Mucosa of stomach (tissue), 1 donor: Measurements from ENCODE around the gene STPG1.

Experiments
- H3K27me3 ChIP-seq: one replicate; pipeline ENCODE4 v1.7.0; 2013; ENCODE audit warnings: mild to moderate bottlenecking, low read length; ENCODE audit not compliant: control insufficient read depth, insufficient read depth
- H3K36me3 ChIP-seq: one replicate; pipeline ENCODE4 v1.7.0; 2013; ENCODE audit warnings: low read length; ENCODE audit not compliant: control insufficient read depth, insufficient read depth
- H3K4me1 ChIP-seq: one replicate; pipeline ENCODE4 v1.7.0; 2013; ENCODE audit warnings: mild to moderate bottlenecking, low read length; ENCODE audit not compliant: control insufficient read depth, insufficient read depth
- H3K4me3 ChIP-seq: one replicate; pipeline ENCODE4 v1.7.0; 2013; ENCODE audit warnings: low read length
- H3K9ac ChIP-seq: one replicate; pipeline ENCODE4 v1.7.0; 2013; ENCODE audit warnings: mild to moderate bottlenecking, low read length, moderate library complexity
- H3K9me3 ChIP-seq: one replicate; pipeline ENCODE4 v1.7.0; 2013; ENCODE audit warnings: mild to moderate bottlenecking, low read length, moderate library complexity; ENCODE audit not compliant: control insufficient read depth
- donor health status: Pancreatic carcinoma.

The STPG1 gene

DNA sequence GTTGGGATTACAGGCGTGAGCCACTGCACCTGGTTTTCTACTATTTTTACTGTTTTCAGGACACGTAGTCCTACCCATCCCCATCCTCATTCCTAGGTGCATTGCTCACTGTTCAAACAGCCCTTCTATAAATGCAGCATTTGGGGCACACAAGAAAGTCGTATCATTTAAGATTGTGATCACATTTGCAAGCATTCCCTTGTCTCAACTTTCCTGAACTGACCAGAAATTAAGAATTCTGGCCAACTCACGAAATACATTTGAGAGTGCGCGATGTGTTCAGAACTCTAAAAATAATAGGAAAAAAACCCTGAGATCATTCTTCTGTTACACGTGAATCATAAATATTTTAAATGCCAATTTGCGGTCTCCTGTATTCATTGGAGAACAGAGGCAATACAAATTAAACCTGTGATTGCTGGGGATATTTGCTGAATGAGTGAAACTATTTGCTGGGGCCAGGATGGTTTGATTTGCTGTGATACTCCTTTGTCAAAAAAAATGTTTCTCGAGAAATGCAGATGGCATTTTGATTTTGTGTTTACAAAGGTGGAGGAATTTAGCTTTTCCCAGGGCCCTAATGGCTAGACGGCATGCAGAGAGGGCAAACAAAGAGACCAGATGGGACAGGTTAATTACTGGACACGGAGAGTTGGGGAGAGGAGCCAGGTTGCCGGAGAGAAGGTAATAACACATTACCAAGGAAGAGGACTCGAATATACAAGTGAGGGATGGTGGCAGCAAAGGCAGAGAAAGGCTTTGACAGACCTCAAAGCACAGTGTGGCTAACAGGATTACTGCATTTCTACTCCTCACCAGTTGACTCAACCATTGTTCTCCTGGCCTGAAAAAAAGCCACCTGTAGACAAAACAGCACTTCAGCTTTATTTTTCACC, 38.4 kb downstream of the STPG1 start:
- H3K9me3 ChIP-seq: no peaks in the 10 kb centered on the region
- no peak overlapping the region for H3K4me3 ChIP-seq
- H3K9ac ChIP-seq: no peak overlapping the region
- peaks cover 2% of the 10 kb centered on the region for H3K4me1 ChIP-seq
- no peaks in the 10 kb centered on the region for H3K27me3 ChIP-seq
- H3K36me3 ChIP-seq: no peaks in the 10 kb centered on the region

DNA sequence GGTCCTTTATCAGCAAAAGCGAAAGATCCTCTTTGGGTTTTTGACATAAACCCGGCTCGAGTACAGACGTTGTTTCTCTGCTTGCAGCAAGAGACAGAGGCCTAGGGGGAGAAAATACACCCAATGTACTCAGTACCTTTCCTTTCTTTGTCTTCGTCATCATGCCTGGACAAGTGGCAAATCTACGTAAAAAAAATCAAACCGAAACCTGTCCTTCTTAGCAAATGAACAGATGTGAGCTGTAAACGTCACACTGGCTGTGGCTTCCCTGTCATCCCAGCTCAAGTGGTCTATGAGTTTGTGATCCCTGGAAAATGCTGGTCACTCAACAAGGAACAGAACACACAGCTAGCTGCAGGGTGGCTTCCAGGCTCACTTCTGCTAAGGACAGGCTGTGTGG, 39.9 kb downstream of the STPG1 start:
- no peak overlapping the region for H3K9ac ChIP-seq
- H3K4me3 ChIP-seq: no peak overlapping the region
- H3K4me1 ChIP-seq: no peaks in the 10 kb centered on the region
- no peaks in the 10 kb centered on the region for H3K36me3 ChIP-seq
- H3K27me3 ChIP-seq: no peaks in the 10 kb centered on the region
- H3K9me3 ChIP-seq: no peaks in the 10 kb centered on the region

DNA sequence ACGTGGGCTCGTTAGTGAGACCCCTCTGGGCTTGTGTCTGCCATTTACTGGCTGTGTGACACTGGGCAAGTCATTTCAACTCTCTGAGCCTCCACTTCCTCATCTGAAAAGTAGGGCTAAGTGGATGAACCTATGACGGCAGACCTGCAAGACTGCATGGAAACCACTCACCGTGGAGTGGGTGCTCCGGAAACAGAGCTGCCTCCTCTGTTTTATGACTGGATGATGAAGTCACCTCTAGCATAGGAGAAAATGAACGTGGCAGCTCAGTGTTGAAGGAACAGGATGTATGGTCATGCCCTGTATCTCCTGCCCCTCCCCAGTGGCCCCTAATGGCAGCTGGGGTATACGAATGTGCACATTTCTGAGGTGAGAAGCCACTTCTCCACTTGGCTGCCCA, 40.5 kb downstream of the STPG1 start:
- Histone ChIP-seq H3K36me3 (no peaks in the 10 kb centered on the region), H3K9me3 (no peaks in the 10 kb centered on the region), H3K4me3 (no peak overlapping the region), H3K4me1 (no peaks in the 10 kb centered on the region), H3K27me3 (no peaks in the 10 kb centered on the region), H3K9ac (no peak overlapping the region)

DNA sequence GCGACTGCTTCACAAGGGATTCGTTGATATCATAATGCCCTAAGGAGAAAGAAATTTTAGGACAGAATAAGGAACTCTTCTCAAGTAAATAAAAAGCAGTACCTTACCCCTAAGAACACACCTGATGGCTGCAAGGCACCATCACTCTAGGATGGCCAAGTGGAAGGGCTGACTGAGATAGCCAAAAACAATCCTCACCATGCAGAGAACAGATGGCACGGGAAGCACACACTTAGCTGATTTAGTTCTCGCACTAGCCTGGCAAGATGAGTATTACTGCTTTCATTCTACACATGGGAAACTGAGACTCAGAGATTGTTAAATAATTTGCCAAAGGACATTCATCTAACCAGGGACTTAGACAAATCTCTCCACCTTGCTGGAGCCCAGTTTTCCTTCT, 43.8 kb downstream of the STPG1 start:
- H3K36me3 ChIP-seq: no peaks in the 10 kb centered on the region
- H3K4me3 ChIP-seq: no peak overlapping the region
- H3K4me1 ChIP-seq: peaks cover 7% of the 10 kb centered on the region
- no peaks in the 10 kb centered on the region for H3K27me3 ChIP-seq
- H3K9me3 ChIP-seq: no peaks in the 10 kb centered on the region
- H3K9ac ChIP-seq: no peak overlapping the region

- Histone ChIP-seq H3K4me1 (peaks cover 7% of the 10 kb centered on the region), H3K9ac (no peak overlapping the region), H3K27me3 (no peaks in the 10 kb centered on the region), H3K36me3 (no peaks in the 10 kb centered on the region), H3K4me3 (no peak overlapping the region), H3K9me3 (no peaks in the 10 kb centered on the region)
Measured at GRCh38 chr1:24369199-24369598, 44.4 kb downstream of the STPG1 start.

GRCh38 chr1:24366707-24367106, 46.9 kb downstream of the STPG1 start:
- Histone ChIP-seq H3K36me3 (no peaks in the 10 kb centered on the region), H3K4me3 (no peak overlapping the region), H3K4me1 (peaks cover 7% of the 10 kb centered on the region), H3K9ac (no peak overlapping the region), H3K27me3 (no peaks in the 10 kb centered on the region), H3K9me3 (no peaks in the 10 kb centered on the region)

GRCh38 chr1:24364975-24365678, 48.5 kb downstream of the STPG1 start:
- H3K4me1 ChIP-seq: peaks cover 7% of the 10 kb centered on the region
- H3K9ac ChIP-seq: no peak overlapping the region
- no peak overlapping the region for H3K4me3 ChIP-seq
- no peaks in the 10 kb centered on the region for H3K9me3 ChIP-seq
- no peaks in the 10 kb centered on the region for H3K27me3 ChIP-seq
- H3K36me3 ChIP-seq: no peaks in the 10 kb centered on the region

- H3K9me3 ChIP-seq: no peaks in the 10 kb centered on the region
- no peak overlapping the region for H3K9ac ChIP-seq
- H3K27me3 ChIP-seq: no peaks in the 10 kb centered on the region
- H3K4me3 ChIP-seq: no peak overlapping the region
- peaks cover under 1% of the 10 kb centered on the region for H3K36me3 ChIP-seq
- H3K4me1 ChIP-seq: peaks cover 7% of the 10 kb centered on the region
Measured at GRCh38 chr1:24364605-24364974, 49.0 kb downstream of the STPG1 start.

GRCh38 chr1:24363994-24364393, 49.6 kb downstream of the STPG1 start:
- H3K36me3 ChIP-seq: peaks cover 4% of the 10 kb centered on the region
- H3K9ac ChIP-seq: no peak overlapping the region
- H3K4me3 ChIP-seq: no peak overlapping the region
- H3K9me3 ChIP-seq: no peaks in the 10 kb centered on the region
- H3K27me3 ChIP-seq: no peaks in the 10 kb centered on the region
- H3K4me1 ChIP-seq: peaks cover 7% of the 10 kb centered on the region

DNA sequence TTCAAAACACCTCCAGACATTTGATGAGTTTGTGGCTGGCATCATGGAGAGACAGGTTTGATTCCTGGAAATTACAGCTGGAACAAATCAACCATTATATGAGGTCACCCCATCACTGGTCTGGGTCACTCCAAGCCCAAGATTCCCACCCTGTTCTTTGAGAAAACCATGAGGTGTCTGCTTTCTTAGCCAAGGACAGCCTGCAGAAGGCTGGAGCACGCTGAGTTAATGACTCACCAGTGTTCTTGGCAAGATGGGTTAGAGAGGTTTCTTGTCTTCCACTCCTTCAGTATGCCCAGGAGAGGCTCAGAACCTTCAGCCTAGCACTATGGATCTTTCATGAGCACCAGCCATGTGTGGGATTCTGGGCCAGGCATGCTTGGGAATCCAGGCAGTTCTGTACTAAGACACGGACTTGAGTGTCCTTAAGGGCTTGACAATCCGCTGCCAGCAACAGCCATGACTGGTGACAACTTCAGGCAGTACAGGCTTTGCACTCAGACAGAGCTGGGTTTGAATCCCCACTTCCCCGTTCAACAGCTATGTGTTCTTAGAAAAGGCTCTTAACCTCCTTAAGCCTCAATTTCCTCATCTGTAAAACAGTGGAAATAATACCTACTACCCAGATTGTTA, 50.5 kb downstream of the STPG1 start:
- Histone ChIP-seq H3K4me3 (no peak overlapping the region), H3K9ac (no peak overlapping the region), H3K36me3 (peaks cover 4% of the 10 kb centered on the region), H3K4me1 (peaks cover 7% of the 10 kb centered on the region), H3K9me3 (no peaks in the 10 kb centered on the region), H3K27me3 (no peaks in the 10 kb centered on the region)

- Histone ChIP-seq H3K36me3 (peaks cover 4% of the 10 kb centered on the region), H3K9me3 (no peaks in the 10 kb centered on the region), H3K4me1 (peaks cover 7% of the 10 kb centered on the region), H3K4me3 (no peak overlapping the region), H3K27me3 (no peaks in the 10 kb centered on the region), H3K9ac (no peak overlapping the region)
Measured at GRCh38 chr1:24362396-24362795, 51.2 kb downstream of the STPG1 start.

GRCh38 chr1:24361811-24362210, 51.8 kb downstream of the STPG1 start:
- peaks cover 7% of the 10 kb centered on the region for H3K4me1 ChIP-seq
- H3K9me3 ChIP-seq: no peaks in the 10 kb centered on the region
- H3K9ac ChIP-seq: no peak overlapping the region
- peaks cover 4% of the 10 kb centered on the region for H3K36me3 ChIP-seq
- H3K27me3 ChIP-seq: no peaks in the 10 kb centered on the region
- no peak overlapping the region for H3K4me3 ChIP-seq
